22Rv1 (cell line): ENCODE measurements around the gene KRTAP5-2.

Experiments used
- H3K27ac ChIP-seq: fragments of 450-650 bp; 2 replicates; pipeline ENCODE4 v1.5.1; 2017
- CTCF ChIP-seq: fragments of 450-650 bp; IDR thresholded peaks from 2 replicates; pipeline ENCODE4 v1.5.1; 2017; ENCODE audit warnings: mild to moderate bottlenecking
- ZFX ChIP-seq: fragments of 450-650 bp; IDR thresholded peaks from 2 replicates; pipeline ENCODE4 v1.6.1; 2017; ENCODE audit warnings: antibody characterized with exemption, borderline replicate concordance

KRTAP5-2 gene

GRCh38 chr11:1559111-1559951 lies 38.8 kb downstream of the KRTAP5-2 start:
- TF ChIP-seq ZFX, result no peak
- no peak for TF ChIP-seq CTCF
- peak overlapping the region; percentile 51 for H3K27ac ChIP-seq

- peak overlapping the region; percentile 51 for H3K27ac ChIP-seq
- TF ChIP-seq ZFX (no peak), CTCF (no peak)
Measured at GRCh38 chr11:1558775-1559110, 39.4 kb downstream of the KRTAP5-2 start.

GRCh38 chr11:1557904-1558774 lies 40.0 kb downstream of the KRTAP5-2 start:
- H3K27ac ChIP-seq, result peak overlapping the region; percentile 51
- TF ChIP-seq CTCF (no peak), ZFX (no peak)

GRCh38 chr11:1557051-1557884 lies 40.8 kb downstream of the KRTAP5-2 start:
- TF ChIP-seq ZFX (no peak), CTCF (no peak)
- H3K27ac ChIP-seq, result no peak overlapping the region; the same call in 1 of the 2 replicates

- no peak for TF ChIP-seq ZFX
- no peak for TF ChIP-seq CTCF
- no peak overlapping the region for H3K27ac ChIP-seq
Measured at GRCh38 chr11:1556278-1556902, 41.7 kb downstream of the KRTAP5-2 start.

- H3K27ac ChIP-seq, result no peak overlapping the region
- TF ChIP-seq CTCF (no peak), ZFX (no peak)
Measured at GRCh38 chr11:1555713-1556153, 42.4 kb downstream of the KRTAP5-2 start.
